PC-3 (cell line): ENCODE data around the gene RFTN1.

ENCODE experiments used
- EZH2 ChIP-seq: fragments of 300-600 bp; sonication (generic); IDR thresholded peaks from one replicate; pipeline ENCODE4 v1.6.1; 2017; ENCODE audit warnings: antibody characterized with exemption, mild to moderate bottlenecking, low read length; ENCODE audit not compliant: unreplicated experiment
- EZH2phosphoT487 ChIP-seq: fragments of 300-600 bp; sonication (generic); IDR thresholded peaks from 2 replicates; pipeline ENCODE4 v1.6.1; 2018; ENCODE audit warnings: mild to moderate bottlenecking, antibody characterized with exemption, low read length, borderline replicate concordance
- TF ChIP-seq, protein P1 (sequence below): fragments of 300-600 bp; sonication (generic); conservative IDR thresholded peaks from 2 replicates; pipeline ENCODE4 v1.5.1; 2017; ENCODE audit warnings: antibody characterized with exemption, low read depth, mild to moderate bottlenecking, low read length

DNA sequence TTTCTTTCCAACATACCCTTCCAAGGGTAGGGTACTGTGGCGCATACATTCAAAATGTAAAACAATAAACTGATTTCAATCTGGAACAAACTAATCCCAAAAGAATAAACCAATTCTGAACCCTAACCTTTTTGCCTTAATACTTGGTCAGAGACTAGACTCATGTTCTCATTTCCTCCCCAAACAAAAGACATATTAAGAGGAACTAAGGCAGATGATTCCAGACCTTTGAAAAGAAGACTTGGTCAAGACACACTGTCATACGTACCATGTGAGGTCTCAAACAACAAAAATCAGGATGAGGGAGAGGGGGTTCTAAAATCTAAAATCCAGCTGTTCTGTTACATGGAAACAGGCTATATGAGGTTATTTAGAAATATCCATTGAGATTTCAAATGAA, 102.1 kb downstream of the RFTN1 start:
- TF ChIP-seq EZH2 (no peak), EZH2phosphoT487 (no peak)
- TF ChIP-seq, protein P1, sequence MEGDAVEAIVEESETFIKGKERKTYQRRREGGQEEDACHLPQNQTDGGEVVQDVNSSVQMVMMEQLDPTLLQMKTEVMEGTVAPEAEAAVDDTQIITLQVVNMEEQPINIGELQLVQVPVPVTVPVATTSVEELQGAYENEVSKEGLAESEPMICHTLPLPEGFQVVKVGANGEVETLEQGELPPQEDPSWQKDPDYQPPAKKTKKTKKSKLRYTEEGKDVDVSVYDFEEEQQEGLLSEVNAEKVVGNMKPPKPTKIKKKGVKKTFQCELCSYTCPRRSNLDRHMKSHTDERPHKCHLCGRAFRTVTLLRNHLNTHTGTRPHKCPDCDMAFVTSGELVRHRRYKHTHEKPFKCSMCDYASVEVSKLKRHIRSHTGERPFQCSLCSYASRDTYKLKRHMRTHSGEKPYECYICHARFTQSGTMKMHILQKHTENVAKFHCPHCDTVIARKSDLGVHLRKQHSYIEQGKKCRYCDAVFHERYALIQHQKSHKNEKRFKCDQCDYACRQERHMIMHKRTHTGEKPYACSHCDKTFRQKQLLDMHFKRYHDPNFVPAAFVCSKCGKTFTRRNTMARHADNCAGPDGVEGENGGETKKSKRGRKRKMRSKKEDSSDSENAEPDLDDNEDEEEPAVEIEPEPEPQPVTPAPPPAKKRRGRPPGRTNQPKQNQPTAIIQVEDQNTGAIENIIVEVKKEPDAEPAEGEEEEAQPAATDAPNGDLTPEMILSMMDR: no peak
